BLaER1 treated with 17β-estradiol and CSF1 and Interleukin-3, amounts not matched to agents 10 nM and 100 nM (cell line): Measurements from ENCODE around the gene PSMB2.
A peak's percentile ranks its signal among the peaks of the same experiment; 100 is the strongest.

ENCODE experiments used
- H3K27ac ChIP-seq, 11 experiments: shearing (Covaris generic); formaldehyde crosslinking; 2 replicates each; pipeline ENCODE4 v1.8.1; 2022
- H3K27me3 ChIP-seq, 11 experiments: shearing (Covaris generic); formaldehyde crosslinking; 2 replicates each; pipeline ENCODE4 v1.8.1; 2022
- H3K36me3 ChIP-seq, 11 experiments: shearing (Covaris generic); formaldehyde crosslinking; 2 replicates each; pipeline ENCODE4 v1.8.1; 2022
- H3K4me1 ChIP-seq, 10 experiments: shearing (Covaris generic); formaldehyde crosslinking; 2 replicates each; pipeline ENCODE4 v1.8.1; 2022
- H3K4me2 ChIP-seq, 11 experiments: shearing (Covaris generic); formaldehyde crosslinking; 2 replicates each; pipeline ENCODE4 v1.8.1; 2022
- H3K4me3 ChIP-seq, 10 experiments: shearing (Covaris generic); formaldehyde crosslinking; 2 replicates each; pipeline ENCODE4 v1.8.1; 2022
- H3K9ac ChIP-seq, 11 experiments: shearing (Covaris generic); formaldehyde crosslinking; 2 replicates each; pipeline ENCODE4 v1.8.1; 2022
- H3K9me3 ChIP-seq, 11 experiments: shearing (Covaris generic); formaldehyde crosslinking; replicated peaks in 1 of 11; 2 replicates each; pipeline ENCODE4 v1.8.1; 2022
- H4K20me1 ChIP-seq, 11 experiments: shearing (Covaris generic); formaldehyde crosslinking; 2 replicates each; pipeline ENCODE4 v1.8.1; 2022
- Cebpa-rat ChIP-seq, 11 experiments: shearing (Covaris generic); IDR thresholded peaks; 2 replicates each; pipeline ENCODE4 v1.8.1; 2022

Gene PSMB2

DNA sequence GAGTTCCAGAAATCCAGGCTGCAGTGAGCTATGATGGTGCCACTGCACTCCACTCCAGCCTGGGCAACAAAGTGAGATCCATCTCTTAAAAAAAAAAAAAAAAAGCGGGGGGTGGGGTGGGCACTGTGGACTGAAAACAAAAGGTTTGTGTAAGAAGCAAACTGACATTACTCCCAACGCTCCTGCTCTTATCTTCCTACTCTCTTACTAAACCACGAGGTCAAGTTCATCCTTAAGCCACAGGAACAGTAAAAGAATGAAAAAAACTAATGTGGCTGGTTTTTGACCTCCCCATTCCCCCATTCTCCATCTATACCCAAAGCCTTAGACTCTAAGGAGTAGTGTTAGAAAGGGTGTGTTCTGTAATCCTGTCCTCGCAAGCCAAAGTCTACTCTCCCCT is 37.4 kb downstream of the PSMB2 start:
- peaks cover 0 to 4% (median 0%) of the 10 kb centered on the region in 11 experiments; a peak in 2 of 22 replicates for H3K9me3 ChIP-seq
- H3K27me3 ChIP-seq = no peaks in the 10 kb centered on the region
- no peak overlapping the region for H3K27ac ChIP-seq
- peaks cover 10 to 67% (median 31%) of the 10 kb centered on the region in 11 experiments; a peak in 20 of 22 replicates for H4K20me1 ChIP-seq
- no peaks in the 10 kb centered on the region for H3K4me1 ChIP-seq
- no peak overlapping the region for H3K9ac ChIP-seq
- peaks cover 99 to 100% (median 100%) of the 10 kb centered on the region in 11 experiments for H3K36me3 ChIP-seq
- no peak overlapping the region for H3K4me3 ChIP-seq
- H3K4me2 ChIP-seq = no peak overlapping the region
- TF ChIP-seq Cebpa-rat (IDR thresholded peaks at IDR 0.05) = no peak

DNA sequence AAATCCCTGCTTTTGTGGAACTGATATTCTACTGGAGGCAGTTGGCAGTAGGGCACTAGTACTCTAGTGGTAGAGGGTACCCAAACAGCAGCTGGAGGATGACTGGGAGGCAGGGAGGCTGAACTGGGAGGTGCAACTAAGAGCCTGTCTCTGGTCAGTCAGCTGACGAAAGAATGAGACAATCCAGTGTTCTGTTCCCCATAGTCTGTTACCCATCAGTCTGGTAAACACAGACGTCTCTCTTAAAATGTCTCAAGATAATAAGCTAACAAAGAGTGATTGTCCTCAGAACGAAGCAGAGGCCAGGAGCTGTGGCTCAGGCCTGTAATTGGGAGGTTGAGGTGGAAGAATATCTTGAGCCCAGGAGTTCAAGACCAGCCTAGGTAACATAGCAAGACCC is 37.9 kb downstream of the PSMB2 start:
- Histone ChIP-seq H3K36me3 (peaks cover 95 to 100% (median 98%) of the 10 kb centered on the region in 11 experiments), H3K4me1 (no peaks in the 10 kb centered on the region), H3K27me3 (no peaks in the 10 kb centered on the region), H3K9me3 (peaks cover 0 to 4% (median 0%) of the 10 kb centered on the region in 11 experiments; a peak in 2 of 22 replicates), H4K20me1 (peaks cover 10 to 62% (median 30%) of the 10 kb centered on the region in 11 experiments; a peak in 20 of 22 replicates), H3K9ac (no peak overlapping the region), H3K27ac (no peak overlapping the region), H3K4me3 (no peak overlapping the region), H3K4me2 (no peak overlapping the region)
- TF ChIP-seq Cebpa-rat (IDR thresholded peaks at IDR 0.05) = no peak

DNA sequence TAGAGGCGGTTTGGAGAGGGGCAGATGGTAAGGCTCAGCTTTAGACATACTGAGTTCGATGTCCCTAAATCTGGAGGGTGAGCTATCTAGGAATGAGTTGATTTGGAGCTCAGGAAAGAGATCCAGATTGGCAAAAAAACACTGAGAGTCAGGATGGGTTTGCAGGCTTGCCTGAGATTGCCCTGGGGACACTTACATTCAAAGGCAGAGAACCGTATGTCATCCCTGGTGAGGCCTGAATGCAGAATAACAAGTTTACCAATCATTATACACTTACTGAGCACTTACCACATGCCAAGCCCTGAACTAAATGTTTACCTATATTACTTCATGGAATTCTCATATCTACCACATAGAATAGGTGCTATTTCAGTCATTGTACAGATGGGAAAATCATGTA is 40.7 kb downstream of the PSMB2 start:
- H3K27me3 ChIP-seq = no peaks in the 10 kb centered on the region
- no peaks in the 10 kb centered on the region for H3K4me1 ChIP-seq
- no peak overlapping the region for H3K4me3 ChIP-seq
- H4K20me1 ChIP-seq = peaks cover 4 to 34% (median 12%) of the 10 kb centered on the region in 11 experiments; a peak in 19 of 22 replicates
- peaks cover 67 to 99% (median 89%) of the 10 kb centered on the region in 11 experiments for H3K36me3 ChIP-seq
- H3K4me2 ChIP-seq = no peak overlapping the region
- H3K9ac ChIP-seq = no peak overlapping the region
- H3K27ac ChIP-seq = no peak overlapping the region
- TF ChIP-seq Cebpa-rat (IDR thresholded peaks at IDR 0.05) = no peak
- H3K9me3 ChIP-seq = no peaks in the 10 kb centered on the region

DNA sequence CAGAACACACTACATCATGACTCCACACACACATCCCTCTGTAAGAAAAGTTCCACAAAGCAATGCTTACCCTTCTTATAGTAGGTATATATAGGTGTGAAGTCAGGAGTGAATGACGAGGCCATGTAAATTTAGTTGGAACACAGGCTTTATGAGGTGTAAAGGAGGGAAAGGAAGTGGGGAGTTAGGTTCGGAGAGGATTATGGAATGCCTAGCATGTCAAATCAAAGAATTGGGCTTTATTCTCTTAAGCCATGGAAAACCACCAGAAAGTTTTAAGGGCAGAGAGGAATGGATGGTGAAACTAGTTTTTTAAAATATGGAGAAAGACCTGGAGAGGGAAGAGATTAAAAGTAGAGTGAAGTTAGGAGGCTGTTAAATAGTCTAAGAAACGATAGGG is 41.9 kb downstream of the PSMB2 start:
- no peaks in the 10 kb centered on the region for H3K9me3 ChIP-seq
- no peak for TF ChIP-seq Cebpa-rat (IDR thresholded peaks at IDR 0.05)
- H3K4me3 ChIP-seq = no peak overlapping the region
- no peak overlapping the region for H3K27ac ChIP-seq
- no peaks in the 10 kb centered on the region for H3K27me3 ChIP-seq
- H4K20me1 ChIP-seq = peaks cover 0 to 22% (median 5%) of the 10 kb centered on the region in 11 experiments; a peak in 10 of 22 replicates
- H3K4me1 ChIP-seq = no peaks in the 10 kb centered on the region
- no peak overlapping the region for H3K4me2 ChIP-seq
- peaks cover 55 to 94% (median 83%) of the 10 kb centered on the region in 11 experiments for H3K36me3 ChIP-seq
- no peak overlapping the region for H3K9ac ChIP-seq

DNA sequence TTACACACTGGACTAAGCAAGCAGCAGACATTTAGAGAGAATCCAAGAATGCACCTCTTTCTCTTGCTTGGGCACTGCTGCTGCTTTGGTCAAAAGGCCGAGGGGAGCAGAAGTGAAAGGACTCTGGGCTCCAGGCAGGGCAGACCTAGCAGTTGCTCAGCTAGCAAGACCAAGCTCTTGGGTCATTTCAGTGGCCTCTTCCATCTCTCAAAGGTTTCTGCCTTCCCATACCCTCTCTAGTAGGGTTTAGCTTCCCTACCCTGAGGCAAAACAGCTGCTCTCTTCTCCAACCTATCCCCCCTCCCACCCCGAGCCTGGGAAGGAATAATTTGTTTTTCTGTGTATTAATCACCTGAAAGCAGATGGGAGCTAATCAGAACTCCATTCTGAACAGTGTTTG is 42.4 kb downstream of the PSMB2 start:
- no peaks in the 10 kb centered on the region for H3K9me3 ChIP-seq
- no peak overlapping the region for H3K27ac ChIP-seq
- H3K4me2 ChIP-seq = no peak overlapping the region
- H3K27me3 ChIP-seq = no peaks in the 10 kb centered on the region
- peaks cover 0 to 1% (median 0%) of the 10 kb centered on the region in 10 experiments; a peak in 4 of 20 replicates for H3K4me1 ChIP-seq
- H3K4me3 ChIP-seq = no peak overlapping the region
- H3K9ac ChIP-seq = no peak overlapping the region
- peaks cover 50 to 94% (median 79%) of the 10 kb centered on the region in 11 experiments for H3K36me3 ChIP-seq
- peaks cover 0 to 17% (median under 1%) of the 10 kb centered on the region in 11 experiments; a peak in 8 of 22 replicates for H4K20me1 ChIP-seq
- TF ChIP-seq Cebpa-rat (IDR thresholded peaks at IDR 0.05) = no peak

DNA sequence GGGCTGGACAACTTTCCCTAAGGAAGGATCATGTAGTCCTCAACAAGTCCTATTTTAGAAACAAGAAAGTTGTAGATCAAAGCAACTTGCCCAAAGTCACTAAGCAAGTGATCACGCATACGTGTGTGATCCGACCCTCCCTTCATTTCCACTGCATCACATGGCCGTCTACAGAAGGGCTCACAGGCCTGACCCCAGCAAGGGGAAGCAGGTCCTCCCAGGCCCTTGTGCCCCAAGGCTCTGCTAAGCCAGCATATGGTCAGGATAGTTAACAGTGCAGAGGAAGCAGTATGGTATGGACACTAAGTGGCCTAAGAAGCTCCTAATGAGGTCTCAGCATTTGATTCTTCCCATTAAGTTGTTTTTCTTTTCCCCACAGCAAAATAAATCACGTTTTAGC is 43.5 kb downstream of the PSMB2 start:
- no peak overlapping the region for H3K9ac ChIP-seq
- no peak overlapping the region for H3K27ac ChIP-seq
- no peaks in the 10 kb centered on the region for H3K27me3 ChIP-seq
- peaks cover 40 to 83% (median 69%) of the 10 kb centered on the region in 11 experiments for H3K36me3 ChIP-seq
- no peak overlapping the region for H3K4me3 ChIP-seq
- H3K4me1 ChIP-seq = peaks cover 8 to 12% (median 10%) of the 10 kb centered on the region in 10 experiments
- TF ChIP-seq Cebpa-rat (IDR thresholded peaks at IDR 0.05) = no peak
- no peak overlapping the region for H3K4me2 ChIP-seq
- H3K9me3 ChIP-seq = no peaks in the 10 kb centered on the region
- H4K20me1 ChIP-seq = peaks cover 0 to 13% (median 0%) of the 10 kb centered on the region in 11 experiments; a peak in 7 of 22 replicates

DNA sequence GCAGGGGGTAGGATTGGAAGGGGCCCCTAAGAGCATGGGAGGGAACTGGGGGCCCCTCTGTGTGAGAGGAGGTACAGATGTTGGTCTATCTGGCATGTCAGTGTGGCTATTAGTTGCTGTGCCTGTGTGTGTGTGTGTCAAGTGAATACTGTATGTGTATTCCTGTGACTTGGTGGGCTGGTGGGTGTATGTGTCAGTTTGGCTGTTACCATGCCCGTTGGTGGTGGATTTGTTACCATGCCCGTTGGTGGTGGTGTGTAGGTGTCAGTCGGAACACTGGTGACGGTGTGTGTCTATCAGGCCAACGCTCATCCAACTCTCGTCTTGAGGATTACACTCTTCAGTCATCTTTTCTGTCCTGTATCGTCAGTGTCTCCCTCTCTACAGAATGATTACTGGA is 45.6 kb downstream of the PSMB2 start:
- Histone ChIP-seq H3K27ac (no peak overlapping the region), H4K20me1 (peaks cover 0 to 20% (median 0%) of the 10 kb centered on the region in 11 experiments; a peak in 6 of 22 replicates), H3K36me3 (peaks cover 24 to 83% (median 54%) of the 10 kb centered on the region in 11 experiments), H3K4me2 (no peak overlapping the region), H3K4me1 (peaks cover 11 to 18% (median 14%) of the 10 kb centered on the region in 10 experiments), H3K4me3 (no peak overlapping the region), H3K9ac (no peak overlapping the region), H3K27me3 (no peaks in the 10 kb centered on the region), H3K9me3 (no peaks in the 10 kb centered on the region)
- TF ChIP-seq Cebpa-rat (IDR thresholded peaks at IDR 0.05) = no peak

DNA sequence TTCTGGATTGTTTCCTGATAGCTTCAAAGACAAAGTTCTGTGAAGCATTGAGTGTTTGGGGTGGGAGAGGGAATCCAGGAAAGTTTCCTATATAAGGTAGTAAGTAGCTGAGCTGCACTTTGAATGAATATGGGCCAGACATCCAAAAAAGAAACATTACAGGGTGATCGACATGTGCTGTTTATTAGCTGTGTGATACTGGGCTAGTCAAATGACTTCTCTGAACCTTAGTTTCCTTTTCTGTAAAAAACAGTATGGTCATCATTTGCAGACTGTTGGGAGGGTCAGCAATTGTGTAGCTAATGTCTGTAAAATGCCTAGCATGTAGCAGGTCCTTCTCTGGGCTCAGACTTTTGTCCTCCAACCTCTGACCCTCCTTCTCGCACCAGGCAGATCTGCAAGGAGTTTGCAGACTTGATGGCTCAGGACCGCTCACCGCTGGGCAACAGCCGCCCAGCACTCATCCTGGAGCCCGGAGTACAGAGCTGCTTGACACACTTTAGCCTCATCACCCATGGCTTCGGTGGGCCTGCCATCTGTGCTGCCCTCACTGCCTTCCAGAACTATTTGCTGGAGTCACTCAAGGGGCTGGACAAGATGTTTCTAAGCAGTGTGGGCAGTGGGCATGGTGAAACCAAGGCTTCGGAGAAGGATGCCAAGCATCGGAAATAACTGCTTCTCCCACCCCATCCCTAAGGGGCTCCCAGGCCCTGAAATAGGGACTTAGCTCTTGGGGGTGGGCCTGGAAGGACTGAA is 47.1 kb downstream of the PSMB2 start:
- no peak overlapping the region for H3K27ac ChIP-seq
- peaks cover 9 to 83% (median 42%) of the 10 kb centered on the region in 11 experiments; a peak in 20 of 22 replicates for H3K36me3 ChIP-seq
- H3K9me3 ChIP-seq = no peaks in the 10 kb centered on the region
- H4K20me1 ChIP-seq = peaks cover 0 to 22% (median 0%) of the 10 kb centered on the region in 11 experiments; a peak in 6 of 22 replicates
- no peak overlapping the region for H3K9ac ChIP-seq
- TF ChIP-seq Cebpa-rat (IDR thresholded peaks at IDR 0.05) = no peak
- H3K4me2 ChIP-seq = 0 out of 22 replicates have a peak overlapping the region, but pooled peaks of 1 of the 11 experiments have one; percentile 38
- H3K27me3 ChIP-seq = no peaks in the 10 kb centered on the region
- peaks cover 11 to 18% (median 14%) of the 10 kb centered on the region in 10 experiments for H3K4me1 ChIP-seq
- H3K4me3 ChIP-seq = no peak overlapping the region

DNA sequence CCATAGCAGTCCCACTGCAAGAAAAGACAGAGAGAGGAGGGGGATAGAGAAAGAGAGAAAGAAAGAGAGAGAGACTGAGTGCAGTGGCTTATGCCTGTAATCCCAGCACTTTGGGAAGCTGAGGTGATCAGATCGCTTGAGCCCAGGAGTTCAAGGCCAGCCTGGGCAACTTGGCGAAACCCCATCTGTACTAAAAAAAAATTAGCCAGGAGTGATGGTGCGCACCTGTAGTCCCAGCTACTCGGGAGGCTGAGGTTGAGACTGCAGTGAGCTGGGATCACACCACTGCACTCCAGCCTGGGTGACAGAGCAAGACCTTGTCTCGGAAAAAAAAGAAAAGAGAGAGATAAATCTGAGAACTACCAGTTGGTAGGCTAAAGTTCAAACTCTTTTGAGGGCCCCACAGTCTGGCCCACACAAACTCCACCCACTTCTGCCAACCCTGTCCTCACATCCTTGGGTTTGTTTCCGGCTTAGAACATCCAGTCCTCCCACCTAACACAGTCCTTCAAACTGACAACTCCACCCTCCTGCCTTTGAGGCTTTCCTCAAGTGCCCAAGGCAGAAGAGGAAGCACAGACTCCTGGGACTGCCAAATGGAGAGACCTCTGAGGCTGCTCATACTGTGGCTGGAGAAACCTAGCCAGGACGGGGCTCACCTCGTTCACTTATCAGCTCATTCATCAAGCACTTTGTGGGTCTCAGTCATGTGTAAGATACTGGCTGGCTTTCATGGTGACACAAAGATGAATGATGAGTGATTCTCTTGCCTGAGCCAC is 48.1 kb downstream of the PSMB2 start:
- Histone ChIP-seq H4K20me1 (peaks cover 0 to 29% (median 0%) of the 10 kb centered on the region in 11 experiments; a peak in 7 of 22 replicates), H3K36me3 (peaks cover 5 to 84% (median 36%) of the 10 kb centered on the region in 11 experiments; a peak in 20 of 22 replicates), H3K9me3 (no peaks in the 10 kb centered on the region), H3K4me3 (no peak overlapping the region), H3K4me2 (peak overlapping the region; percentile 17 to 53 (median 38); a peak in 21 of 22 replicates), H3K27me3 (no peaks in the 10 kb centered on the region), H3K27ac (peak overlapping the region in 1 of 11 experiments; percentile 7; a peak in 1 of 22 replicates), H3K9ac (peak overlapping the region in 2 of 11 experiments; percentile 8 to 11; a peak in 2 of 22 replicates), H3K4me1 (peaks cover 11 to 18% (median 14%) of the 10 kb centered on the region in 10 experiments)
- TF ChIP-seq Cebpa-rat (IDR thresholded peaks at IDR 0.05) = no peak
